GM19455 (cell line): ENCODE results near the gene TOMM20.

Experiments used
- ATAC-seq: cut with Tn5 transposase; IDR thresholded peaks from one replicate; pipeline ENCODE4 v1.9.1; 2021; ENCODE audit not compliant: unreplicated experiment

TOMM20 gene

GRCh38 chr1:235136111-235136510 is 7.5 kb upstream of the TOMM20 start:
- no peak for ATAC-seq

- no peak for ATAC-seq
Observed at GRCh38 chr1:235134171-235134570, 5.5 kb upstream of the TOMM20 start.

GRCh38 chr1:235133086-235133485 is 4.4 kb upstream of the TOMM20 start:
- no peak for ATAC-seq

- ATAC-seq: no peak
Observed at GRCh38 chr1:235131961-235132360, 3.3 kb upstream of the TOMM20 start.

- ATAC-seq: no peak
Observed at GRCh38 chr1:235130766-235131270, 2.2 kb upstream of the TOMM20 start.

GRCh38 chr1:235129774-235130570 is 1.3 kb upstream of the TOMM20 start:
- no peak for ATAC-seq

GRCh38 chr1:235127732-235128455 is 743 bp downstream of the TOMM20 start:
- ATAC-seq: no peak

- no peak for ATAC-seq
Observed at GRCh38 chr1:235127203-235127602, 1.4 kb downstream of the TOMM20 start.

GRCh38 chr1:235124665-235125064 is 4.0 kb downstream of the TOMM20 start:
- ATAC-seq: no peak

- no peak for ATAC-seq
Observed at GRCh38 chr1:235124111-235124510, 4.5 kb downstream of the TOMM20 start.

GRCh38 chr1:235122348-235122747 is 6.3 kb downstream of the TOMM20 start:
- no peak for ATAC-seq

GRCh38 chr1:235113183-235113917 is 15.3 kb downstream of the TOMM20 start:
- ATAC-seq: no peak

GRCh38 chr1:235112297-235113182 is 16.1 kb downstream of the TOMM20 start:
- no peak for ATAC-seq

- no peak for ATAC-seq
Observed at GRCh38 chr1:235111107-235111506, 17.5 kb downstream of the TOMM20 start.

GRCh38 chr1:235108876-235109275 is 19.8 kb downstream of the TOMM20 start:
- no peak for ATAC-seq

- ATAC-seq: no peak
Observed at GRCh38 chr1:235108185-235108593, 20.4 kb downstream of the TOMM20 start.

- no peak for ATAC-seq
Observed at GRCh38 chr1:235107368-235108184, 21.1 kb downstream of the TOMM20 start.

- ATAC-seq: no peak
Observed at GRCh38 chr1:235106457-235106856, 22.2 kb downstream of the TOMM20 start.
